CD14-positive monocyte (primary cell): Measurements from ENCODE around the gene NAT10. TPM values are rescaled to one million over a fixed set of nuclear protein-coding genes. Genes with fewer than 3 reads are reported as not detected.

Experiments used
- DNase-seq, 3 donors: peaks; one replicate each; pipeline ENCODE4 v3.0.0-alpha.2; 2011 to 2022
- H2AFZ ChIP-seq: 2 replicates; pipeline ENCODE4 v1.6.0; 2012; ENCODE audit warnings: mild to moderate bottlenecking, low read depth, low read length, inconsistent platforms; ENCODE audit not compliant: insufficient read depth, poor library complexity, severe bottlenecking
- H3K27ac ChIP-seq, 2 donors: 1 replicate in 1 of 2; 2 replicates in 1 of 2; pipeline ENCODE4 v1.5.1; 2012 to 2013; ENCODE audit warnings: low read length in 2 of 2, control low read depth in 1 of 2, inconsistent platforms in 1 of 2, low read depth in 1 of 2, mild to moderate bottlenecking in 1 of 2
- H3K27me3 ChIP-seq, 2 donors: one replicate each; pipeline versions ENCODE4 v1.6.0 to v1.6.1; 2011 to 2013; ENCODE audit warnings: low read length in 2 of 2; ENCODE audit not compliant: control insufficient read depth in 2 of 2, insufficient read depth in 2 of 2
- H3K36me3 ChIP-seq, 2 donors: replicated peaks in 1 of 2; 1 replicate in 1 of 2; 2 replicates in 1 of 2; pipeline versions ENCODE4 v1.5.1 to v1.6.1; 2012 to 2013; ENCODE audit warnings: low read length in 2 of 2, control low read depth in 1 of 2, inconsistent platforms in 1 of 2, mild to moderate bottlenecking in 1 of 2; ENCODE audit not compliant: insufficient read depth in 2 of 2, control insufficient read depth in 1 of 2
- H3K4me1 ChIP-seq, 2 donors: 1 replicate in 1 of 2; 2 replicates in 1 of 2; pipeline versions ENCODE4 v1.5.1 to v1.6.1; 2012 to 2013; ENCODE audit warnings: low read length in 2 of 2, control low read depth in 1 of 2, inconsistent platforms in 1 of 2, mild to moderate bottlenecking in 1 of 2, moderate library complexity in 1 of 2; ENCODE audit not compliant: insufficient read depth in 2 of 2, control insufficient read depth in 1 of 2
- H3K4me2 ChIP-seq: replicated peaks from 2 replicates; pipeline ENCODE3; 2012; ENCODE audit warnings: low read length, moderate library complexity, mild to moderate bottlenecking; ENCODE audit not compliant: poor library complexity, severe bottlenecking; ENCODE audit errors: extremely low read depth
- H3K4me3 ChIP-seq, 3 experiments: fragments of 200-600 bp in 1 of 3; sonication (generic) in 1 of 3; replicated peaks in 1 of 3; 1 replicate in 2 of 3; 2 replicates in 1 of 3; pipeline ENCODE4 v1.5.1; 2011 to 2013; ENCODE audit warnings: low read length in 3 of 3, mild to moderate bottlenecking in 3 of 3, control low read depth in 2 of 3, low read depth in 2 of 3, inconsistent platforms in 1 of 3, moderate library complexity in 1 of 3
- H3K79me2 ChIP-seq: 2 replicates; pipeline ENCODE4 v1.6.0; 2012; ENCODE audit warnings: mild to moderate bottlenecking, control low read depth, inconsistent platforms, low read length, moderate library complexity; ENCODE audit not compliant: insufficient read depth
- H3K9ac ChIP-seq: 2 replicates; pipeline ENCODE4 v1.6.0; 2017; ENCODE audit warnings: low read length, mild to moderate bottlenecking; ENCODE audit not compliant: insufficient read depth, poor library complexity, severe bottlenecking
- H3K9me3 ChIP-seq, 2 donors: replicated peaks in 1 of 2; 1 replicate in 1 of 2; 2 replicates in 1 of 2; pipeline versions ENCODE4 v1.5.1 to v1.6.1; 2012 to 2013; ENCODE audit warnings: low read length in 2 of 2, control low read depth in 1 of 2; ENCODE audit not compliant: control insufficient read depth in 1 of 2, insufficient read depth in 1 of 2
- H4K20me1 ChIP-seq: 2 replicates; pipeline ENCODE4 v1.6.0; 2012; ENCODE audit warnings: mild to moderate bottlenecking, low read length, control low read depth, moderate library complexity; ENCODE audit not compliant: insufficient read depth
- H3K27ac Mint-ChIP-seq, 7 donors: one replicate each; pipeline ENCODE4 v1.8.0; 2020; ENCODE audit warnings: mild to moderate bottlenecking in 7 of 7, mixed read lengths in 7 of 7, moderate library complexity in 6 of 7, inconsistent platforms in 2 of 7
- H3K27me3 Mint-ChIP-seq, 3 donors: one replicate each; pipeline ENCODE4 v1.8.0; 2021 to 2022; ENCODE audit warnings: low read depth in 3 of 3, mild to moderate bottlenecking in 3 of 3, mixed read lengths in 3 of 3, moderate library complexity in 3 of 3, inconsistent platforms in 1 of 3
- H3K36me3 Mint-ChIP-seq, 2 donors: one replicate each; pipeline ENCODE4 v1.8.0; 2020; ENCODE audit warnings: mixed read lengths in 2 of 2, inconsistent platforms in 1 of 2, mild to moderate bottlenecking in 1 of 2
- H3K4me1 Mint-ChIP-seq: one replicate; pipeline ENCODE4 v1.8.0; 2020; ENCODE audit warnings: mild to moderate bottlenecking, mixed read lengths
- H3K4me3 Mint-ChIP-seq, 2 donors: one replicate each; pipeline ENCODE4 v1.8.0; 2020; ENCODE audit warnings: mild to moderate bottlenecking in 2 of 2, mixed read lengths in 2 of 2, moderate library complexity in 1 of 2
- H3K9me3 Mint-ChIP-seq, 7 donors: one replicate each; pipeline ENCODE4 v1.8.0; 2020 to 2022; ENCODE audit warnings: mixed read lengths in 7 of 7, mild to moderate bottlenecking in 6 of 7, moderate library complexity in 6 of 7, inconsistent platforms in 2 of 7
- WGBS: methylation state at CpG from one replicate; pipeline ENCODE4 v1.1.5; 2013; ENCODE audit warnings: missing lambda C conversion rate; ENCODE audit not compliant: insufficient coverage; 5-methylcytosine and 5-hydroxymethylcytosine counted together
- intact Hi-C, 2 donors: fragments of 100-400 bp; cut with micrococcal nuclease; formaldehyde crosslinking; loops; one replicate each; pipeline versions ENCODE4 v1.15.0 to v1.15.1; 2023
- polyA plus RNA-seq, 3 donors: library from polyadenylated mRNA; depleted of rRNA in 1 of 3; unstranded in 2 of 3; stranded (reverse) in 1 of 3; fragments of 300-500 nt in 2 of 3; fragments of >200 nt in 1 of 3; fragmentation: Illumina TruSeq in 2 of 3; gene quantifications; 1 replicate in 2 of 3; 2 replicates in 1 of 3; pipeline ENCODE4 v1.2.3, GENCODE V29; 2012 to 2021
- TF ChIP-seq, protein P1 (sequence below): fragments of 200-600 bp; IDR thresholded peaks from one replicate; pipeline ENCODE4 v1.8.0; 2022; ENCODE audit warnings: antibody characterized with exemption, mild to moderate bottlenecking

The NAT10 gene
- polyA plus RNA-seq, 3 donors: 10.1 to 13.3 (median 13.1) TPM

DNA sequence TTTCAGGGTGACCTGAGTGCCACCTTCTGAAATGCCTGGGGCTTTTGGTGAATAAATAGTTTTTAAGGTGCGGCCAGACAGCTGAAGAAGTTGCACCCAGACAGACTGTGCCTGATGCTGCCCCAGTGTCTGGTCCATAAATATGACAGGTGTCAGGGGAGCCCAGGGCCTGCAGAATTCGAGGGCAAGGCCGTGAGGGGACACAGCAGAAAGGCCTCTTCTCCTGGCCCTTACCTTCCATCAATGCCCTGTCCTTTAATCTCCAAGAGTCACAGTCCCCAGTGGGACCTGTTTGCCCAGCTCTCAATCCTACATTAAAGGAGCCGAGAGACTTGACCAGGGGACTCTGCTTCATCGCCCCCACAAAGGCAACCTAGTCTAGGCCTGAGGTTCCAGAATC, 45.7 kb downstream of the NAT10 start:
- Mint-ChIP-seq H3K27ac (no peak overlapping the region), H3K36me3 (peaks cover 44 to 45% of the 10 kb centered on the region in 2 donors), H3K4me1 (peaks cover 40% of the 10 kb centered on the region), H3K4me3 (no peak overlapping the region), H3K27me3 (peaks cover 0 to 2% (median 0%) of the 10 kb centered on the region in 3 donors), H3K9me3 (no peaks in the 10 kb centered on the region)
- intact Hi-C loops: no loop called here
- Histone ChIP-seq H3K4me1 (peaks cover 40% of the 10 kb centered on the region in 2 donors), H3K9ac (no peak overlapping the region), H4K20me1 (no peaks in the 10 kb centered on the region), H3K36me3 (peaks cover 34 to 60% of the 10 kb centered on the region in 2 donors), H3K27me3 (no peaks in the 10 kb centered on the region), H3K9me3 (no peaks in the 10 kb centered on the region), H3K4me3 (no peak overlapping the region), H2AFZ (no peak overlapping the region), H3K4me2 (no peak overlapping the region), H3K27ac (no peak overlapping the region), H3K79me2 (no peaks in the 10 kb centered on the region)
- WGBS: 100% methylated on average over 5 of the region's 5 CpGs
- TF ChIP-seq, protein P1, sequence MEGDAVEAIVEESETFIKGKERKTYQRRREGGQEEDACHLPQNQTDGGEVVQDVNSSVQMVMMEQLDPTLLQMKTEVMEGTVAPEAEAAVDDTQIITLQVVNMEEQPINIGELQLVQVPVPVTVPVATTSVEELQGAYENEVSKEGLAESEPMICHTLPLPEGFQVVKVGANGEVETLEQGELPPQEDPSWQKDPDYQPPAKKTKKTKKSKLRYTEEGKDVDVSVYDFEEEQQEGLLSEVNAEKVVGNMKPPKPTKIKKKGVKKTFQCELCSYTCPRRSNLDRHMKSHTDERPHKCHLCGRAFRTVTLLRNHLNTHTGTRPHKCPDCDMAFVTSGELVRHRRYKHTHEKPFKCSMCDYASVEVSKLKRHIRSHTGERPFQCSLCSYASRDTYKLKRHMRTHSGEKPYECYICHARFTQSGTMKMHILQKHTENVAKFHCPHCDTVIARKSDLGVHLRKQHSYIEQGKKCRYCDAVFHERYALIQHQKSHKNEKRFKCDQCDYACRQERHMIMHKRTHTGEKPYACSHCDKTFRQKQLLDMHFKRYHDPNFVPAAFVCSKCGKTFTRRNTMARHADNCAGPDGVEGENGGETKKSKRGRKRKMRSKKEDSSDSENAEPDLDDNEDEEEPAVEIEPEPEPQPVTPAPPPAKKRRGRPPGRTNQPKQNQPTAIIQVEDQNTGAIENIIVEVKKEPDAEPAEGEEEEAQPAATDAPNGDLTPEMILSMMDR: no peak
- no peak for DNase-seq

DNA sequence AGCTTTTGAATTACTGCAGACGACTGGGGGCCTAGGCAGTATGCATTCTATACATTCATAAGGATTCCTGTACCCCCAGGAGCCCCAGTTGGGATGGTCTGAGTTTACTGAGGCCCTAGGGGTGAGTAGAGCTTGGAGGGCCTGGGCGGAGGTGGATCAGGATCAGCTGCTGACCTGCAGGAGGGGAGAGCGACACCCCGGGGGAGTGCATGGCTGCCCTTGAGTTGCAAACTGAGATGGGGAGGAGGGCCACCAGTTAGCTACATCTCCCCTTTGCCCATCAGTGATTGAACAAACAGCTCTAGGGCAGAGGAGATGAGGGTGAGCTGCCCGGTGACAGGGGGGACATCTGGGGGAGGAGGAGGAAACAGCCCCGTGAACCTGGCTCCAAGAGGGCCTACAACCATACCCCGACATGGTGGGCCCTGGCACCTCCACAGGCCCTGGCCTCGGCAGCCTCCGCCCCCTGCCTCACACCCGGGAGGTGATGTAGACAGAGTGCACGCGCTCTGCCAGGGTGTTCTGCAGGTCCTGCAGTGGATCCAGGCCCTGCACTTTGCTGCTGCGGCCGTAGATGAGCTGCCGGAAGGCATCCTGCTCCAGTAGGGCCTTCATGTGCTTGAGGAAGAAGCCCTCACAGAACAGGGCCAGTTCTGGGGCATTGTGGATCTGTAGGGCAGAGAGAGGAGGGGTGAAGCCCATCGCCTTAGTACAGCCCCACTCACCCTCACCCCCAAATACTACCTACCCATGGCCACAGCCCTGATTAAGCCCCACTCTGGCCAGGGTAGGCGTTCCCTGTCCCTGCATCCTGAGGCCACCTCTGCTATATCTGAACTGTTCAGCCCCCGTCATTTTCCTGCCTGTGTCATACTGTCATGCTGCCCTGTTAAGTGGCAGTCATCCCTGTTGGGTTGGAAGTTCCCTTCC, 46.8 kb downstream of the NAT10 start:
- H3K9me3 ChIP-seq: no peaks in the 10 kb centered on the region
- intact Hi-C loops: no loop called here
- no peaks in the 10 kb centered on the region for H4K20me1 ChIP-seq
- Mint-ChIP-seq H3K4me1 (peaks cover 40% of the 10 kb centered on the region), H3K9me3 (no peaks in the 10 kb centered on the region), H3K4me3 (no peak overlapping the region), H3K27ac (peak overlapping the region in 2 of 7 donors; percentile 64 to 66), H3K36me3 (peaks cover 35 to 37% of the 10 kb centered on the region in 2 donors), H3K27me3 (peaks cover 0 to 2% (median 0%) of the 10 kb centered on the region in 3 donors)
- TF ChIP-seq, protein P1: no peak
- H2AFZ ChIP-seq: no peak overlapping the region
- no peaks in the 10 kb centered on the region for H3K79me2 ChIP-seq
- H3K4me1 ChIP-seq: peaks cover 40% of the 10 kb centered on the region in 2 donors
- DNase-seq: no peak
- no peak overlapping the region for H3K4me3 ChIP-seq
- WGBS: 90% methylated on average over 9 of the region's 18 CpGs
- H3K36me3 ChIP-seq: peaks cover 24 to 49% of the 10 kb centered on the region in 2 donors
- no peaks in the 10 kb centered on the region for H3K27me3 ChIP-seq
- no peak overlapping the region for H3K9ac ChIP-seq
- no peak overlapping the region for H3K27ac ChIP-seq
- no peak overlapping the region for H3K4me2 ChIP-seq
